Mammary epithelial cell (primary cell): ENCODE data around the gene NAA40.

Experiments used
- EZH2 ChIP-seq: IDR thresholded peaks from 2 replicates; pipeline ENCODE4 v1.6.1; 2012; ENCODE audit warnings: low read length, inconsistent platforms, borderline replicate concordance
- TF ChIP-seq, protein P1 (sequence below), 2 donors: IDR thresholded peaks in 1 of 2; conservative IDR thresholded peaks in 1 of 2; 2 replicates each; pipeline ENCODE4 v1.5.1; 2011 to 2012; ENCODE audit warnings: inconsistent platforms in 2 of 2, low read length in 2 of 2, mild to moderate bottlenecking in 2 of 2, control low read depth in 1 of 2, low read depth in 1 of 2; ENCODE audit not compliant: insufficient read depth in 1 of 2; ENCODE audit errors: extremely low read depth in 1 of 2

DNA sequence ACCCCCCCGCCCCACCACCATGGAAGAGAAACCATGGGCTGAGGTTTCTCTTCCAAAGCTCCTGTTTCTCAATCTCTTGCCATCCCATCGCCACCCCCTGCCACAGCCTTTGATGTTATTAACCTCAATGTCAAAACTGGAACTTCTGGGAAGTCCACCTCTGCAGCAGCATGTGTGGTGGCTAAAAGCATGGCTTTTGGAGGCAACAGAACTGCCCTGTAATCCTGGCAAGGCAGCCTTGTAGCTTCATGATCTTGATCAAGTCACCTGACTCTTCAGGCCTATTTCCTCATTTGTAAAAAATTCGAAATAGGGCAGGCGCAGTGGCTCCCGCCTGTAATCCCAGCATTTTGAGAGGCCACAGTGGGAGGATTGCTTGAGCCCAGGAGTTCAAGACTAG is 32.1 kb downstream of the NAA40 start:
- TF ChIP-seq, protein P1, sequence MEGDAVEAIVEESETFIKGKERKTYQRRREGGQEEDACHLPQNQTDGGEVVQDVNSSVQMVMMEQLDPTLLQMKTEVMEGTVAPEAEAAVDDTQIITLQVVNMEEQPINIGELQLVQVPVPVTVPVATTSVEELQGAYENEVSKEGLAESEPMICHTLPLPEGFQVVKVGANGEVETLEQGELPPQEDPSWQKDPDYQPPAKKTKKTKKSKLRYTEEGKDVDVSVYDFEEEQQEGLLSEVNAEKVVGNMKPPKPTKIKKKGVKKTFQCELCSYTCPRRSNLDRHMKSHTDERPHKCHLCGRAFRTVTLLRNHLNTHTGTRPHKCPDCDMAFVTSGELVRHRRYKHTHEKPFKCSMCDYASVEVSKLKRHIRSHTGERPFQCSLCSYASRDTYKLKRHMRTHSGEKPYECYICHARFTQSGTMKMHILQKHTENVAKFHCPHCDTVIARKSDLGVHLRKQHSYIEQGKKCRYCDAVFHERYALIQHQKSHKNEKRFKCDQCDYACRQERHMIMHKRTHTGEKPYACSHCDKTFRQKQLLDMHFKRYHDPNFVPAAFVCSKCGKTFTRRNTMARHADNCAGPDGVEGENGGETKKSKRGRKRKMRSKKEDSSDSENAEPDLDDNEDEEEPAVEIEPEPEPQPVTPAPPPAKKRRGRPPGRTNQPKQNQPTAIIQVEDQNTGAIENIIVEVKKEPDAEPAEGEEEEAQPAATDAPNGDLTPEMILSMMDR (conservative IDR thresholded peaks at IDR 0.05 in 1 of 2, IDR thresholded peaks at IDR 0.05 in 1 of 2; ENCODE audit: extremely low read depth in 1 of 2, insufficient read depth in 1 of 2, low read depth in 1 of 2, low read length in 2 of 2) = no peak
- no peak for TF ChIP-seq EZH2
